Endothelial cell of umbilical vein (primary cell): ENCODE data around the gene STK24. TPM values are rescaled to one million over a fixed set of nuclear protein-coding genes. Genes with fewer than 3 reads are reported as not detected.

Experiments
- BruUV-seq: library from RNA; stranded (reverse); fragments of 400-500 nt; replicated peaks from 2 replicates; lab custom pipeline; 2021; lab: Mats Ljungman, UMichigan
- CTCF ChIA-PET: fragments of 300-600, 350-600 bp; sonication (Branson Sonifier 250); formaldehyde crosslinking; loops from one replicate; lab custom pipeline; 2021; ENCODE audit warnings: antibody characterized with exemption, inconsistent platforms; lab: Charles Lee
- POLR2A ChIA-PET: fragments of 300-600, 350-600 bp; sonication (Branson Sonifier 250); formaldehyde crosslinking; loops from one replicate; lab custom pipeline; 2021; ENCODE audit warnings: antibody characterized with exemption, inconsistent platforms; lab: Charles Lee
- DNase-seq: peaks from one replicate; pipeline ENCODE4 v3.0.0-alpha.2; 2011; ENCODE audit warnings: low read depth, low spot score
- FAIRE-seq: peaks from 2 replicates; lab custom pipeline; 2011; peaks lifted over from hg19 to GRCh38; lab: Jason Lieb, UNC
- H2AFZ ChIP-seq: 2 replicates; pipeline ENCODE4 v1.6.0; 2012; ENCODE audit warnings: low read depth, low read length, control low read depth, inconsistent platforms
- H3K27ac ChIP-seq: 2 replicates; pipeline ENCODE4 v1.5.1; 2011; ENCODE audit warnings: low read depth, mild to moderate bottlenecking, control low read depth, low read length, moderate library complexity; ENCODE audit not compliant: insufficient read depth
- H3K27me3 ChIP-seq, 2 experiments: 2 replicates each; pipeline versions ENCODE4 v1.6.0 to v1.6.1; 2011; ENCODE audit warnings: low read length in 2 of 2, mixed read lengths in 1 of 2; ENCODE audit not compliant: control insufficient read depth in 2 of 2, insufficient read depth in 2 of 2
- H3K36me3 ChIP-seq, 2 experiments: 2 replicates in 1 of 2; 3 replicates in 1 of 2; pipeline ENCODE4 v1.5.1; 2011; ENCODE audit warnings: low read length in 2 of 2, mild to moderate bottlenecking in 1 of 2, moderate library complexity in 1 of 2; ENCODE audit not compliant: control insufficient read depth in 2 of 2, insufficient read depth in 2 of 2; ENCODE audit errors: extremely low read depth in 1 of 2
- H3K4me1 ChIP-seq: 3 replicates; pipeline ENCODE4 v1.5.1; 2011; ENCODE audit warnings: mild to moderate bottlenecking, low read length; ENCODE audit not compliant: control insufficient read depth, insufficient read depth; ENCODE audit errors: extremely low read depth
- H3K4me2 ChIP-seq: 2 replicates; pipeline ENCODE4 v1.6.1; 2011; ENCODE audit warnings: low read length, control low read depth, mixed read lengths; ENCODE audit not compliant: insufficient read depth
- H3K4me3 ChIP-seq, 3 experiments: fragments of 200-600 bp in 1 of 3; sonication (generic), shearing (Covaris generic) in 1 of 3; replicated peaks in 1 of 3; 2 replicates each; pipeline ENCODE4 v1.5.1; 2011 to 2016; ENCODE audit warnings: control low read depth in 3 of 3, low read length in 3 of 3, mild to moderate bottlenecking in 2 of 3, inconsistent platforms in 1 of 3, low read depth in 1 of 3, moderate library complexity in 1 of 3; ENCODE audit not compliant: insufficient read depth in 1 of 3
- H3K79me2 ChIP-seq: 2 replicates; pipeline ENCODE4 v1.6.0; 2012; ENCODE audit warnings: low read length, inconsistent platforms; ENCODE audit not compliant: control insufficient read depth, insufficient read depth
- H3K9ac ChIP-seq: replicated peaks from 2 replicates; pipeline ENCODE3; 2011; ENCODE audit warnings: low read length, control low read depth; ENCODE audit not compliant: insufficient read depth; ENCODE audit errors: extremely low read depth
- H3K9me1 ChIP-seq: replicated peaks from 3 replicates; pipeline ENCODE4 v1.6.0; 2011; ENCODE audit warnings: mild to moderate bottlenecking, low read length; ENCODE audit not compliant: control insufficient read depth, insufficient read depth; ENCODE audit errors: extremely low read depth
- H3K9me3 ChIP-seq: replicated peaks from 2 replicates; pipeline ENCODE4 v1.5.1; 2012; ENCODE audit warnings: low read length, inconsistent platforms; ENCODE audit not compliant: control insufficient read depth, insufficient read depth
- H4K20me1 ChIP-seq: replicated peaks from 2 replicates; pipeline ENCODE3; 2011; ENCODE audit warnings: mild to moderate bottlenecking, low read length; ENCODE audit not compliant: control insufficient read depth, insufficient read depth; ENCODE audit errors: extremely low read depth
- CTCF ChIP-seq, 2 donors: IDR thresholded peaks; 1 replicate in 1 of 2; 2 replicates in 1 of 2; pipeline ENCODE4 v1.5.1; 2011; ENCODE audit warnings: low read length in 2 of 2, mild to moderate bottlenecking in 2 of 2, moderate library complexity in 2 of 2, control low read depth in 1 of 2, inconsistent platforms in 1 of 2, low read depth in 1 of 2; ENCODE audit not compliant: insufficient read depth in 1 of 2; ENCODE audit errors: extremely low read depth in 1 of 2
- MYC ChIP-seq: IDR thresholded peaks from one replicate; pipeline ENCODE4 v1.6.1; 2011; ENCODE audit warnings: mild to moderate bottlenecking, low read depth, low read length
- dilution Hi-C: fragments of 300-500 bp; cut with MboI; formaldehyde crosslinking; loops from one replicate; pipeline ENCODE4 v1.15.0; 2019; ENCODE audit warnings: low sequenced_read_pairs; ENCODE audit not compliant: extremely low pct_ligation_motif_present
- intact Hi-C: fragments of 100-400 bp; cut with micrococcal nuclease; formaldehyde crosslinking; loops from one replicate; pipeline ENCODE4 v1.10.0; 2022
- polyA plus RNA-seq, 4 experiments: library from polyadenylated mRNA; depleted of rRNA in 3 of 4; stranded (reverse) in 3 of 4; unstranded in 1 of 4; fragments of >200 nt; gene quantifications; 2 replicates each; pipeline versions ENCODE4 v1.2.1 to v1.2.3, GENCODE V29; 2011 to 2012; ENCODE audit warnings: missing spikeins in 1 of 4
- total RNA-seq: library from RNA; stranded (reverse); gene quantifications from 2 replicates; pipeline ENCODE4 v1.2.3, GENCODE V29; 2021

STK24 gene
- total and polyA plus RNA-seq, 2 donors (not counting 3 experiments of a cell fraction or from before 2014, with no cell fraction given) = 43.3 to 100 TPM

GRCh38 chr13:98447881-98448641 lies 128.8 kb downstream of the STK24 start:
- H3K36me3 ChIP-seq = peaks cover 4 to 32% of the 10 kb centered on the region in 2 experiments

More at GRCh38 chr13:98447881-98448641, 128.8 kb downstream of the STK24 start:
- FAIRE-seq = no peak
- Histone ChIP-seq H3K79me2 (no peaks in the 10 kb centered on the region), H4K20me1 (no peaks in the 10 kb centered on the region), H3K4me1 (no peaks in the 10 kb centered on the region), H3K9ac (no peak overlapping the region), H3K9me3 (no peaks in the 10 kb centered on the region), H3K27ac (no peak overlapping the region), H3K4me3 (no peak overlapping the region), H2AFZ (no peak overlapping the region), H3K9me1 (no peaks in the 10 kb centered on the region), H3K4me2 (no peak overlapping the region), H3K27me3 (no peaks in the 10 kb centered on the region)
- no TSS peak for BruUV-seq
- POLR2A ChIA-PET = no interaction called here
- TF ChIP-seq CTCF (IDR thresholded peaks at IDR 0.05; ENCODE audit: extremely low read depth in 1 of 2, insufficient read depth in 1 of 2, low read depth in 1 of 2, low read length in 2 of 2) = peak; percentile 58 to 68
- no peak for TF ChIP-seq MYC
- CTCF ChIA-PET = interaction anchor here (0.6 to 4.8 kb wide), 14 partner anchors 9 to 299 kb away, joined by 3 to 150 read pairs (median 5); no protein-coding TSS in a partner anchor
- intact Hi-C loops = loop anchor here (5.0 kb wide), 1 partner anchor 591 kb away; no protein-coding TSS in a partner anchor
- dilution Hi-C loops = loop anchor here (25.0 kb wide), 1 partner anchor 214 kb away; no protein-coding TSS in a partner anchor
- DNase-seq = peak; percentile 45
